Stimulated activated naive CD8-positive, alpha-beta T cell treated with anti-CD3 and anti-CD28 coated beads, Interleukin-15, Interleukin-2, amounts not matched to agents 100 ng/mL and 50 ng/mL, for 24 hours (primary cell): ENCODE measurements around the gene SPACDR.
A peak's percentile ranks its signal among the peaks of the same experiment; 100 is the strongest.

Source experiments
- H3K27ac Mint-ChIP-seq: one replicate; pipeline ENCODE4 v1.8.0; 2021; ENCODE audit warnings: mild to moderate bottlenecking, mixed read lengths
- H3K27me3 Mint-ChIP-seq: one replicate; pipeline ENCODE4 v1.8.0; 2021; ENCODE audit warnings: mixed read lengths
- H3K36me3 Mint-ChIP-seq: one replicate; pipeline ENCODE4 v1.8.0; 2021; ENCODE audit warnings: low read depth, mixed read lengths
- H3K4me1 Mint-ChIP-seq: one replicate; pipeline ENCODE4 v1.8.0; 2021; ENCODE audit warnings: low read depth, mixed read lengths
- H3K4me3 Mint-ChIP-seq: one replicate; pipeline ENCODE4 v1.8.0; 2021; ENCODE audit warnings: mild to moderate bottlenecking, mixed read lengths
- H3K9me3 Mint-ChIP-seq: one replicate; pipeline ENCODE4 v1.8.0; 2021; ENCODE audit warnings: mixed read lengths

The SPACDR gene

DNA sequence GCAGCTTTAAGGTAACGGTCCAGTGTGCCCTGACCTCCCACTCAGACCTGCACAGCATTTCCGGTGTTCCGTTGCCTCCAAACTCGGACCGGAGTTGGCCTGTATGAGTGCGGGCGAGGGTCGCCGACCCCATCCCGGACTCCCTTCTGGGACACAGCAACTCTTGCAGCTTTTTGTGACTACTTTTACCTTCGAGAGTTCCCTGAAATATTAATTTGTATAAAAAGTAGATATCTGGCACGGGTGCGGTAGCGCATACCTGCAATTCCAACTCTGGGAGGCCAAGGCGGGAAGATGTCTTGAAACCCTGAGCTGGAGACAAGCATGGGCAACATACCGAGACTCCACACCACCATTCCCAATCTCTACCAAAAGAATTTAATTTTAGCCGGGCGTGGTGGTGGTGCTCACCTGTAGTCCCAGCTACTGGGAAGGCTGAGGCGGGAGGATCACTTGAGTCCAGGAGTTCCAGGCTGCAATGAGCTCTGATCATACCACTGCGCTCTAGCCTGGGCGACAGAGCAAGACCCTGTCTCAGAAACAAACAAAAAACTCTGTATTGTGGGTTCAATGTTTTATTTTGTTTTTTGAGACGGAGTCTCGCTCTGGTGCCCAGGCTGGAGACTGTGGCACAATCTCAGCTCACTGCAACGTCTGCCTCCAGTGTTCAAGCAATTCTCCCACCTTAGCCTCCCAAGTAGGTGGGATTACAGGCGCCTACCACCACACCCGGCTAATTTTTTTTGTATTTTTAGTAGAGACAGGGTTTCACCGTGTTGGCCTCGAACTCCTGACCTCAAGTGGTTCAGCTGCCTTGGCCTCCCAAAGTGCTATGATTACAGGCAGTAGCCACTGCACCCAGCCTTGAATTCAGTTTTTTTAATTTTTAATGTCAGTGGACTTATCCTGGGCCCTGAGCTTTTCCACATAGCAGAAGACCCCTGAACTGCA is 26.6 kb downstream of the SPACDR start:
- H3K36me3 Mint-ChIP-seq, result peaks cover 34% of the 10 kb centered on the region
- H3K4me1 Mint-ChIP-seq, result peaks cover 28% of the 10 kb centered on the region
- no peaks in the 10 kb centered on the region for H3K27me3 Mint-ChIP-seq
- no peak overlapping the region for H3K27ac Mint-ChIP-seq
- no peaks in the 10 kb centered on the region for H3K9me3 Mint-ChIP-seq
- H3K4me3 Mint-ChIP-seq, result peak overlapping the region; percentile 88

DNA sequence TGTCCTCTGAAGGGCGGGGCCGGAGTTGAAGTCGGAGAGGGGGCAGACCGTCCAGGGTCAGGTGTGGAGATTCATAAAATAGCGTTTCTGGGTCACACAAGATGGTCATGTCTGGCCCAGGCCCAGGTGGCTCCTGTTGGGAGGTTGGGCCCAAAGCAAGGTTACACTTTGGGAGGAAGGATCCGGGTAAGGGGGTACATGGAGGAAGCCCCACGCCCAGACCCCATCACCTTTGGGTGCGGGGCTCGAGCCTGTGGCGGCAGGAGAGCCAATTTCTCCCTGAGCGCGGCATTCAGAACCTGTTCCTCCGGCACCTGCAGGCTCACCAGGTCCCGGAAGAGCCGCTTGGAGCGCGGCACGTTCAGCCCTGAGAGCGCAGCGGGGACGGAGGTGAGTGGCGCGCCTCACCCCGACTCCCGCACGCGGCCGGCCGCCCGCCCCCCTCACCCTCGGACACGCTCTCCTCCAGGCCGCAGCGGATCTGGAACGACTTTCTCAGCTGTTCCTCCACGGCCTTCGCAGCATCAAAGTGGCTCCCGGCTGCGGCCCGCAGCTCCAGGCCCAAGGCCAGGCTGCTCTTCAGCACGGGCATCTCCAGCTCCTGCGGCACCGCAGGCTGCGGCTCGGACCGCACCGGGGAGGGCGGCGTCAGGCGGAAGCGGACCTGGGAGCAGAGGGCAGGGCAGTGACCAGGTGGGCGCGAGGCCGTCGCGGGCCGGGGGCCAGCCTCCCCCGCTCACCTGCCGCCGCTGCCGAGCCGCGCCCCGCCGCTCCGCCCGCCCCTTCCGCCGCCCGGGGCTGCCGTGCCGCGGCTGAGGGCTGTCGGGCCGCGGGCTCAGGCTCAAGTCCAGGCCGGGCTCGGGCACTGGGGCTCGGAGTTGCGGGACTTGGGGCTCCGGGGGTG is 28.4 kb downstream of the SPACDR start:
- H3K36me3 Mint-ChIP-seq, result peaks cover 44% of the 10 kb centered on the region
- H3K4me1 Mint-ChIP-seq, result peaks cover 46% of the 10 kb centered on the region

DNA sequence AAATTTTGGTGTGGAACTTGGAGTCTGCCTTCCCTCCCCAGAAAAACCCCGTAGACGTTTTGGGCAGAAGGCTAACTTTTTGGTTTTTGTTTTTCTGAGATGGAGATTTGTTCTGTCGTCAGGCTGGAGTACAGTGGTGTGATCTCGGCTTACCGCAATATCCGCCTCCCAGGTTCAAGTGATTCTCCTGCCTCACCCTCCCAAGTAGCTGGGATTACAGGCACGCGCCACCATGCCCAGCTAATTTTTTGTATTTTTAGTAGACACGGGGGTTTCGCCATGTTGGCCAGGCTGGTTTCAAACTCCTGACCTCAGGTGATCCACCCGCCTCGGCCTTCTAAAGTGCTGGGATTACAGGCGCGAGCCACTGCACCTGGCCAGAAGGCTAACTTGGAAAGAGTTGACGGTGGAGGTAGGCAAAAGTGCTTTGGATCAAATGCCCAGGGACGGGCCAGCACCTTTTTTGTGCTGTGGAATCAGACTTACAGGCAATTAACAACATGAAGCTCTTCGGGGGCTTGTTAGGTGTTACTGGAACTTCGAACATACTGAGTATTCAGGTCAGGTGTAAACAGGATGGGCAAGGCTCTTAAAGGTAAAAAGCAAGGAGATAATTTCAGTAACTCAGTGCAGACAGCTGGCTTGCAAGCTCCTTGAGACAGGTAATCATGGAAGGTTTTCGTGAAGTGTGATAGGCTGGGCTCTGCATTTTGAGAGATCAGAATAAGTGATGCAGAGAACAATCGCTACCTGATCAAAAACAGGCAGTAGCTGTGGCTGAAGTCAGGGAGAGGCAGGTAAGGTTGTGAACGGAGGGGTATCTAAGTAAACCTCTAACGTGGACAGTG is 29.5 kb downstream of the SPACDR start:
- Mint-ChIP-seq H3K9me3 (no peaks in the 10 kb centered on the region), H3K27ac (peak overlapping the region; percentile 87), H3K27me3 (peaks cover under 1% of the 10 kb centered on the region), H3K36me3 (peaks cover 47% of the 10 kb centered on the region), H3K4me1 (peaks cover 50% of the 10 kb centered on the region), H3K4me3 (peak overlapping the region; percentile 89)

More for the DNA sequence above, 28.4 kb downstream of the SPACDR start:
- Mint-ChIP-seq H3K9me3 (no peaks in the 10 kb centered on the region), H3K27me3 (no peaks in the 10 kb centered on the region), H3K4me3 (peak overlapping the region; percentile 89), H3K27ac (peak overlapping the region; percentile 93)

DNA sequence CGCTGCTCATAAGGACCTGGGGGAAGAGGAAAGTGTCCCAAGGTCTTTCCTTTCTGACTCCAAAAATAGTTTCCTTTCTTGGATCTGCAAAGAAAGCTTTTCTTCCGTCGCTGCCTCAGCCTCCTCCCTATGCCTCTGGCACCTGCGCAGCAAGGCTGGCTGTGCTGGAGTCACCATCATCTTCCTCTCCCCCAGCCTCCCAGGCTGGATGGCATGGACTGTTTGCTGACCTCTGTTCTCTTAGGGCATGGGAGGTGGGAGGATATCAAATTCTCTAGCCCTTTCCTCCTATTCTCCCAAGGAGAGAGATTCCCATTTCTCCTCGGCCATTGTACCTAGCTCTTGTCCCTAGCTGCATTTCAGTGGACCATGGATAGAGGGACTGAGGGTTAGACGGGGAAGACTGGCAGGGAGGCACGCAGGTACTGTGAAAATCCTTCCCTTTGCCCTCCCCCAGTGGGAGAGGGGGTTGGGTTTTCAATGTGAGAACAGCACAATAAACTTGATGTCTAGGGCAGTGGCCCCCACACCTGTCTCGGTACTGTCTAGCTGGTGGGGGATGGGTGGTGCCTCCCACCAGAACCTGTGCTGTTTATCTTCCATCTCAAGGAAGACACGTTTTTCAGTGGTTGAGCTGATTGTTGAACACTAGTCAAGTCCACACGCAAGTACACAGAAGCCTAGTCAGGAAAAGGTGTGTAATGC is 30.3 kb downstream of the SPACDR start:
- Mint-ChIP-seq H3K4me3 (peak overlapping the region; percentile 89), H3K27ac (peak overlapping the region; percentile 87), H3K4me1 (peaks cover 56% of the 10 kb centered on the region), H3K9me3 (no peaks in the 10 kb centered on the region), H3K36me3 (peaks cover 51% of the 10 kb centered on the region), H3K27me3 (peaks cover 4% of the 10 kb centered on the region)

DNA sequence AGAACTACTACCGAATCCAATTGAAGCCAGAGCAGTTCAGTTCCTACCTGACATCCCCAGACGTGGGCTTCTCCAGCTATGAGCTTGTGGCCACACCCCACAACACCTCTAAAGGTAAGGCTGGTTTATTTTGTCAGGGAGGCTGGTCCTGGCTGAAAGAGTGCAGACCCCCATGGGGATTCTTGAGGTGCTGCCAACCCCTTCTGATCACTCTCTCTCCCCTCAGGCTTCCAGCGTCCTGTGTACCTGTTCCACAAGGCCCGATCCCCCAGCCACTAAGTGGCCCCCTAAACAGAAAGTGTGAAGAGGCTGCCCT is 30.8 kb downstream of the SPACDR start:
- peaks cover 61% of the 10 kb centered on the region for H3K4me1 Mint-ChIP-seq
- no peaks in the 10 kb centered on the region for H3K9me3 Mint-ChIP-seq
- peaks cover 4% of the 10 kb centered on the region for H3K27me3 Mint-ChIP-seq
- peaks cover 51% of the 10 kb centered on the region for H3K36me3 Mint-ChIP-seq
- peak overlapping the region; percentile 87 for H3K27ac Mint-ChIP-seq
- H3K4me3 Mint-ChIP-seq, result no peak overlapping the region

DNA sequence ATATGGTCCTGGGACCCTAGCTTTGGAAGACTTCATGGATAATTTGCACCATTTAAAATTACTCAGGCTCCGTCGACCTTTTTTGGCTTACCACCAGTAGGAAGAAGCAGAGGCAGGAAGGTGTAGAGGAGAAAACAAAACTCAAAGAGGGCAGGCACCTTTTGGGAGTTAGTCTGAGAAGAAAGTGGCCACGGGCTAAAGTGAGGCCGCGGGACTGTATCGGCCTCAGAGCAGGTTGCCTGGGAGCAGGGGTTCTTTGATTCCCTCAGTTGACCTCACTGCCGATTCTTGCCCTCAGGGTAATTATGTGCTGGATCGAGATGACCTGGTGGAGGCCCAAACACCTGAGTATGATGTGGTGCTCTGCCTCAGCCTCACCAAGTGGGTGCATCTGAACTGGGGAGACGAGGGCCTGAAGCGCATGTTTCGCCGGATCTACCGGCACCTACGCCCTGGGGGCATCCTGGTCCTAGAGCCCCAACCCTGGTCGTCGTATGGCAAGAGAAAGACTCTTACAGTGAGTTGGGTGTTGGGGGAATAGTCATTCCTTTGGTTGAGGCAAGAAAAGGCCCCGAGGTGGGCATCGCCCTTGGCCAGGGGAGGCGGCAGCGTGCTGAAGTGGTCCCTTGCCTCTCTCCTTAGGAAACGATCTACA is 31.3 kb downstream of the SPACDR start:
- peaks cover 4% of the 10 kb centered on the region for H3K27me3 Mint-ChIP-seq
- H3K4me1 Mint-ChIP-seq, result peaks cover 66% of the 10 kb centered on the region
- H3K36me3 Mint-ChIP-seq, result peaks cover 51% of the 10 kb centered on the region
- H3K9me3 Mint-ChIP-seq, result no peaks in the 10 kb centered on the region
- peak overlapping the region; percentile 87 for H3K27ac Mint-ChIP-seq
- peak overlapping the region; percentile 89 for H3K4me3 Mint-ChIP-seq

DNA sequence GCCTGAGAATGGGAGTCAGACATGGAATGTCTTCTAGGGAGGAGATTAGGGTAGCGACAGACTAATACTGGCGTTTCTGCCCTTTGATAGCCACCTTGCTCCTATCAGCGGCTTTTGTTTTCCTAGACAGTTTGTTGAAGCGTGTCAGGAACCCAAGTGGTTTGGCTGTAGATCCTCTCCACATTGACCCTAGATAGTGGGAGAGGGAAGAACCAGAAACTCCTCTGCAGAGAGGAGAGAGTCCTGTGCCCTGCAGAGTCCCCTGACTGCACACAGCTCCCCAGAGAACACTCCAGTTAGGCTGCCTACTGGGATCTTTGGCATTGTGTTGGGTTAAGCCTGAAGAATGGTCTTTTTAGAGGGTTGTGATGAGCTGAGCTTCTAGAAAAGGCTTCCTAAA is 32.0 kb downstream of the SPACDR start:
- no peaks in the 10 kb centered on the region for H3K9me3 Mint-ChIP-seq
- peaks cover 4% of the 10 kb centered on the region for H3K27me3 Mint-ChIP-seq
- H3K4me3 Mint-ChIP-seq, result peak overlapping the region; percentile 89
- peaks cover 51% of the 10 kb centered on the region for H3K36me3 Mint-ChIP-seq
- peak overlapping the region; percentile 81 for H3K27ac Mint-ChIP-seq
- H3K4me1 Mint-ChIP-seq, result peaks cover 66% of the 10 kb centered on the region

DNA sequence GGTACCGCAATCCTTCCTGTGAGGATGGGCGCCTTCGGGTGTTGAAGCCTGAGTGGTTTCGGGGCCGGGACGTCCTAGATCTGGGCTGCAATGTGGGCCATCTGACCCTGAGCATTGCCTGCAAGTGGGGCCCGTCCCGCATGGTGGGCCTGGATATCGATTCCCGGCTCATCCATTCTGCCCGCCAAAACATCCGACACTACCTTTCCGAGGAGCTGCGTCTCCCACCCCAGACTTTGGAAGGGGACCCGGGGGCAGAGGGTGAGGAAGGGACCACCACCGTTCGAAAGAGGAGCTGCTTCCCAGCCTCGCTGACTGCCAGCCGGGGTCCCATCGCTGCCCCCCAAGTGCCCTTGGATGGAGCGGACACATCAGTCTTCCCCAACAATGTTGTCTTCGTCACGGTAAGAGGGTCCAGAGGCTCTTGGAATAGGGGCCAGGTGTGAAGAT is 32.7 kb downstream of the SPACDR start:
- Mint-ChIP-seq H3K36me3 (peaks cover 50% of the 10 kb centered on the region), H3K27ac (peak overlapping the region; percentile 81), H3K4me1 (peaks cover 66% of the 10 kb centered on the region), H3K4me3 (peak overlapping the region; percentile 89), H3K9me3 (no peaks in the 10 kb centered on the region), H3K27me3 (peaks cover 4% of the 10 kb centered on the region)

DNA sequence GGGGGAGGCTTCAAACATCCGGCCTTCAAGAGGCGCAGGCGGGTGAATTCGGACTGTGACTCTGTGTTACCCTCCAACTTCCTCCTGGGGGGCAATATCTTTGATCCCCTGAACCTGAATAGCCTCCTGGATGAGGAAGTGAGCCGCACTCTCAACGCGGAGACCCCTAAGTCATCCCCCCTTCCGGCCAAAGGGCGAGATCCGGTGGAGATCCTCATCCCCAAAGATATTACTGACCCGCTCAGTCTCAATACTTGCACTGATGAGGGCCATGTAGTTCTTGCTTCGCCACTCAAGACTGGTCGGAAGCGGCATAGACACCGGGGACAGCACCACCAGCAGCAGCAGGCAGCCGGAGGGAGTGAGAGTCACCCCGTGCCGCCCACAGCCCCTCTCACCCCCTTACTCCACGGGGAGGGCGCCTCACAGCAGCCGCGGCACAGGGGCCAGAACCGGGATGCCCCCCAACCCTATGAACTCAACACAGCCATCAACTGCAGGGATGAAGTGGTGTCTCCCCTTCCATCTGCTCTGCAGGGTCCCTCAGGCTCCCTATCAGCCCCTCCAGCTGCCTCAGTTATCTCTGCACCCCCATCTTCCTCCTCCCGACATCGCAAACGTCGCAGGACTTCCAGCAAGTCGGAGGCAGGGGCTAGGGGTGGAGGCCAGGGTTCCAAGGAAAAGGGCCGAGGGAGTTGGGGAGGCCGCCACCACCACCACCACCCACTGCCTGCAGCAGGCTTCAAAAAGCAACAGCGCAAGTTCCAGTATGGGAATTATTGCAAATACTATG is 33.4 kb downstream of the SPACDR start:
- H3K4me1 Mint-ChIP-seq, result peaks cover 66% of the 10 kb centered on the region
- no peaks in the 10 kb centered on the region for H3K9me3 Mint-ChIP-seq
- peak overlapping the region; percentile 89 for H3K27ac Mint-ChIP-seq
- peak overlapping the region; percentile 89 for H3K4me3 Mint-ChIP-seq
- peaks cover 4% of the 10 kb centered on the region for H3K27me3 Mint-ChIP-seq
- peaks cover 47% of the 10 kb centered on the region for H3K36me3 Mint-ChIP-seq

DNA sequence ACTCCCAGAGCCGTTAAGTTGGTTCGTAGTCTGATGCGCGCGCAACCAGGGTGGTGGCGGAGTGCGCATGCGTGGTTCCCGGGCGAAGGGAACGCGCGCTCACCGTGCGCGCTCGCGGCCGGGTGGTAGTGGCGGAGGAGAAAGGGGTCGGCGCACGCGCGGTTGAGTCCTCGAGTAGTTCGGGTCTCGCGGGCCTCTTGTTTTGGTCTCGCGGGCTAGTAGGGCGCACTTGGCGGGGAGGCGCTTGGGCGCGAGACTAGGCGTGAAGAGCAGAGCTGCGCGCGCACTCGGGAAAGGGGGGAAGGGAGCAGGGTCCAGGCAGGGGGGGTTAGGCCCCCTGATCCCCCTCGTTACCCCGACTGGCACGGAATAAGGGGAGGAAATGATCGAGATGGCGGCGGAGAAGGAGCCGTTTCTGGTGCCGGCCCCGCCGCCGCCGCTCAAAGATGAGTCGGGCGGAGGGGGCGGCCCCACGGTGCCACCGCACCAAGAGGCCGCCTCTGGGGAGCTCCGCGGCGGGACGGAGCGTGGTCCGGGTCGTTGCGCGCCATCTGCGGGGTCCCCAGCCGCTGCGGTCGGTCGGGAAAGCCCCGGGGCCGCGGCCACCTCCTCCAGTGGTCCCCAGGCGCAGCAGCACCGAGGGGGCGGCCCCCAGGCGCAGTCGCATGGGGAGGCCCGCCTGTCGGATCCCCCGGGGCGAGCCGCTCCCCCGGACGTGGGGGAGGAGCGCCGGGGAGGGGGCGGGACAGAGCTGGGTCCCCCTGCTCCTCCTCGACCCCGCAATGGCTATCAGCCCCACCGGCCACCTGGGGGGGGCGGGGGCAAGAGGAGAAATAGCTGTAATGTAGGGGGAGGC is 34.2 kb downstream of the SPACDR start, which contains the start of gene MEPCE:
Gene MEPCE, plus strand, starts transcription at position 195 of the 856 bp plus-strand sequence. Its CDS starts 188 bp downstream, at position 383.
- Mint-ChIP-seq H3K9me3 (no peaks in the 10 kb centered on the region), H3K27me3 (peaks cover 4% of the 10 kb centered on the region), H3K36me3 (peaks cover 41% of the 10 kb centered on the region), H3K4me3 (peak within 1 kb of the TSS; percentile 93), H3K4me1 (peaks cover 62% of the 10 kb centered on the region), H3K27ac (peak within 1 kb of the TSS; percentile 98)

DNA sequence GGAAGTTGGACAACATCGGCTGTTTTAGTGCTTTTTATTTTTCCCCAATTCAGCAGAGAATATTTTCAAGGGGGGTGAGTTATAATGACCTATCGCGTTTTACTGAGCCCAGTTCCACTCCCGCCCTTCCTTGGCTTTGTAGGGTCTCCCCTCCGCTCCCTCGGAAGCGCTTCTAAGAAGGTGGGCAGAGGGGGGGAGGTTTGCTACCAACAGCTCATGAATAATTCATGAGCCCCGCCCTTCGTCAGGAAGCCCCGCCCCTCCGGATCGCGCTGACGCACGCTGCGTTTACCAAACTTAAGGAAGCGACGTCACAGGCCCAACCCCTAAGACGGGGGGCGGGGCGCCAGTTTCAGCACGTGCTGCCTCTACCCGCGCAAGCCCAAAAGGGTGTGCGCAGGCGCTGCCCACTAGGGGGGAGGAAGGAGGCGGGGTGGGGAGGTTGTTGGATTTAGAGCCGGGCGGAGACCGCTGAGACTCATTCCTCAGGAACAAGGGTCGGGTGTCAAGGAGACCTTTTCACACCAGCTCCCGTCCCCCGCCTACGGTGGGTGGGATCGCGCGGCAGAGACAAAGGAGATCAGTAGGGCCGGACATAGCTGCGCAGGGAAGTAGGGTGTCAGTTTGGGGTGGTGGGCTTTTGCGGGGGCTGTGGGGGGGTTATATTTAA is 35.0 kb downstream of the SPACDR start:
- peaks cover 33% of the 10 kb centered on the region for H3K36me3 Mint-ChIP-seq
- peaks cover 54% of the 10 kb centered on the region for H3K4me1 Mint-ChIP-seq
- H3K4me3 Mint-ChIP-seq, result peak overlapping the region; percentile 93
- peak overlapping the region; percentile 98 for H3K27ac Mint-ChIP-seq
- H3K27me3 Mint-ChIP-seq, result peaks cover 4% of the 10 kb centered on the region
- H3K9me3 Mint-ChIP-seq, result no peaks in the 10 kb centered on the region
